Effector CD8-positive, alpha-beta T cell (primary cell): ENCODE measurements around the gene TFDP3.

ENCODE experiments used
- DNase-seq: peaks from one replicate; lab custom pipeline; 2025; lab: John Stamatoyannopoulos, UW
- total RNA-seq, 4 experiments: gene quantifications; one replicate each; lab custom pipeline; 2026; lab: John Stamatoyannopoulos, UW

TFDP3 gene
- total RNA-seq = 0 reads per million in 4 experiments

- DNase-seq = no peak
Measured at GRCh38 chrX:133218329-133218728, at the start of gene TFDP3. TFDP3 (minus strand) TSS chrX:133218354; CDS start chrX:133218259, 95 bp downstream.

- no peak for DNase-seq
Measured at GRCh38 chrX:133267621-133268020, 49.5 kb upstream of the TFDP3 start.

GRCh38 chrX:133265331-133265730 is 47.2 kb upstream of the TFDP3 start:
- DNase-seq = no peak

GRCh38 chrX:133258481-133258880 is 40.3 kb upstream of the TFDP3 start:
- no peak for DNase-seq

GRCh38 chrX:133254666-133255065 is 36.5 kb upstream of the TFDP3 start:
- DNase-seq = no peak

- no peak for DNase-seq
Measured at GRCh38 chrX:133251204-133251603, 33.0 kb upstream of the TFDP3 start.

- no peak for DNase-seq
Measured at GRCh38 chrX:133250184-133251100, 32.3 kb upstream of the TFDP3 start.

- no peak for DNase-seq
Measured at GRCh38 chrX:133249266-133250058, 31.3 kb upstream of the TFDP3 start.

- no peak for DNase-seq
Measured at GRCh38 chrX:133248177-133248576, 30.0 kb upstream of the TFDP3 start.

GRCh38 chrX:133246921-133247320 is 28.8 kb upstream of the TFDP3 start:
- no peak for DNase-seq

- no peak for DNase-seq
Measured at GRCh38 chrX:133235830-133236229, 17.7 kb upstream of the TFDP3 start.

- DNase-seq = no peak
Measured at GRCh38 chrX:133232331-133232730, 14.2 kb upstream of the TFDP3 start.

- no peak for DNase-seq
Measured at GRCh38 chrX:133229361-133229760, 11.2 kb upstream of the TFDP3 start.

- DNase-seq = no peak
Measured at GRCh38 chrX:133215747-133216146, 2.4 kb downstream of the TFDP3 start.

GRCh38 chrX:133215017-133215416 is 3.1 kb downstream of the TFDP3 start:
- no peak for DNase-seq

GRCh38 chrX:133214301-133214700 is 3.9 kb downstream of the TFDP3 start:
- DNase-seq = no peak

GRCh38 chrX:133213117-133213516 is 5.0 kb downstream of the TFDP3 start:
- no peak for DNase-seq

- no peak for DNase-seq
Measured at GRCh38 chrX:133207751-133208150, 10.4 kb downstream of the TFDP3 start.

GRCh38 chrX:133191739-133192039 is 26.5 kb downstream of the TFDP3 start:
- DNase-seq = no peak

- no peak for DNase-seq
Measured at GRCh38 chrX:133190877-133191738, 27.0 kb downstream of the TFDP3 start.

- DNase-seq = no peak
Measured at GRCh38 chrX:133189195-133189594, 29.0 kb downstream of the TFDP3 start.

- no peak for DNase-seq
Measured at GRCh38 chrX:133188631-133189030, 29.5 kb downstream of the TFDP3 start.
